Measurements from ENCODE around the gene PIK3C2G. TPM values are rescaled to one million over a fixed set of nuclear protein-coding genes. Genes with fewer than 3 reads are reported as not detected.
"Not testable (repeated sequence)": the region's sequence is repeated elsewhere in the genome, so short reads cannot be mapped to it uniquely, and the experiment has no call there.

The PIK3C2G gene
- polyA plus RNA-seq, 1 donor (not counting 4 experiments of a cell fraction or from before 2014, with no cell fraction given), result 3.7 TPM

- dilution Hi-C loops (cut with MboI; ENCODE audit: extremely low pct_ligation_motif_present, low sequenced_read_pairs), result no loop called here
- no peak for FAIRE-seq
- no peak overlapping the region for H3K9ac ChIP-seq (ENCODE audit: control insufficient read depth, extremely low read depth, insufficient read depth, low read length)
These were observed 7.2 kb upstream of the PIK3C2G start for GRCh38 chr12:18254081-18254480.

GRCh38 chr12:18255004-18255403 is 6.3 kb upstream of the PIK3C2G start:
- H3K36me3 ChIP-seq (ENCODE audit: control insufficient read depth in 2 of 2, extremely low read depth in 1 of 2, insufficient read depth in 2 of 2, low read length in 2 of 2); FAIRE-seq; dilution Hi-C loops (cut with MboI; ENCODE audit: extremely low pct_ligation_motif_present, low sequenced_read_pairs); H3K9me1 ChIP-seq (ENCODE audit: control insufficient read depth, extremely low read depth, insufficient read depth, low read length); DNase-seq (ENCODE audit: low read depth, low spot score); H3K9ac ChIP-seq (ENCODE audit: control insufficient read depth, extremely low read depth, insufficient read depth, low read length); H4K20me1 ChIP-seq (ENCODE audit: control insufficient read depth, extremely low read depth, insufficient read depth, low read length); H3K4me3 ChIP-seq (ENCODE audit: control insufficient read depth in 2 of 3, extremely low read depth in 1 of 3, insufficient read depth in 2 of 3, low read depth in 1 of 3, low read length in 3 of 3); H3K27me3 ChIP-seq (ENCODE audit: control insufficient read depth, extremely low read depth, insufficient read depth, low read length); H3K27ac ChIP-seq (ENCODE audit: control insufficient read depth, insufficient read depth, low read length); H3K4me1 ChIP-seq (ENCODE audit: control insufficient read depth, extremely low read depth, insufficient read depth, low read length); H3K9me3 ChIP-seq (ENCODE audit: control insufficient read depth, low read depth, low read length); H3K79me2 ChIP-seq (ENCODE audit: control insufficient read depth, insufficient read depth, low read length); H3K4me2 ChIP-seq (ENCODE audit: control insufficient read depth, extremely low read depth, insufficient read depth, low read depth, low read length); H2AFZ ChIP-seq (ENCODE audit: control insufficient read depth, low read length): not testable (repeated sequence)

More at GRCh38 chr12:18254081-18254480, 7.2 kb upstream of the PIK3C2G start:
- TF ChIP-seq CTCF (optimal IDR thresholded peaks at IDR 0.05 in 1 of 3, IDR thresholded peaks at IDR 0.05 in 1 of 3, conservative IDR thresholded peaks at IDR 0.05 in 1 of 3; ENCODE audit: extremely low read depth in 1 of 3, insufficient read depth in 2 of 3, low read length in 3 of 3), result no peak
- no peak for TF ChIP-seq EZH2 (IDR thresholded peaks at IDR 0.05; ENCODE audit: low read length)
- H4K20me1 ChIP-seq (ENCODE audit: control insufficient read depth, extremely low read depth, insufficient read depth, low read length), result no peaks in the 10 kb centered on the region
- no peak overlapping the region for H3K4me2 ChIP-seq (ENCODE audit: control insufficient read depth, extremely low read depth, insufficient read depth, low read depth, low read length)
- no peaks in the 10 kb centered on the region for H3K9me3 ChIP-seq (ENCODE audit: control insufficient read depth, low read depth, low read length)
- no peak overlapping the region for H3K27ac ChIP-seq (ENCODE audit: control insufficient read depth, insufficient read depth, low read length)
- no peaks in the 10 kb centered on the region for H3K36me3 ChIP-seq (ENCODE audit: control insufficient read depth in 2 of 2, extremely low read depth in 1 of 2, insufficient read depth in 2 of 2, low read length in 2 of 2)
- H3K27me3 ChIP-seq (ENCODE audit: control insufficient read depth, extremely low read depth, insufficient read depth, low read length), result no peaks in the 10 kb centered on the region
- no peak for DNase-seq (ENCODE audit: low read depth, low spot score)
- H2AFZ ChIP-seq (ENCODE audit: control insufficient read depth, low read length), result no peak overlapping the region
- H3K79me2 ChIP-seq (ENCODE audit: control insufficient read depth, insufficient read depth, low read length), result no peaks in the 10 kb centered on the region
- H3K4me1 ChIP-seq (ENCODE audit: control insufficient read depth, extremely low read depth, insufficient read depth, low read length), result peaks cover 9% of the 10 kb centered on the region
- no peaks in the 10 kb centered on the region for H3K9me1 ChIP-seq (ENCODE audit: control insufficient read depth, extremely low read depth, insufficient read depth, low read length)
- H3K4me3 ChIP-seq (ENCODE audit: control insufficient read depth in 2 of 3, extremely low read depth in 1 of 3, insufficient read depth in 2 of 3, low read depth in 1 of 3, low read length in 3 of 3), result no peak overlapping the region

- TF ChIP-seq EZH2 (IDR thresholded peaks at IDR 0.05; ENCODE audit: low read length) (no peak), CTCF (optimal IDR thresholded peaks at IDR 0.05 in 1 of 3, IDR thresholded peaks at IDR 0.05 in 1 of 3, conservative IDR thresholded peaks at IDR 0.05 in 1 of 3; ENCODE audit: extremely low read depth in 1 of 3, insufficient read depth in 2 of 3, low read length in 3 of 3) (no peak)
- DNase-seq (ENCODE audit: low read depth, low spot score) (no peak), FAIRE-seq (no peak)
- H3K9me3 ChIP-seq (ENCODE audit: control insufficient read depth, low read depth, low read length), result no peaks in the 10 kb centered on the region
- no peak overlapping the region for H2AFZ ChIP-seq (ENCODE audit: control insufficient read depth, low read length)
- no peaks in the 10 kb centered on the region for H3K9me1 ChIP-seq (ENCODE audit: control insufficient read depth, extremely low read depth, insufficient read depth, low read length)
- H3K36me3 ChIP-seq (ENCODE audit: control insufficient read depth in 2 of 2, extremely low read depth in 1 of 2, insufficient read depth in 2 of 2, low read length in 2 of 2), result no peaks in the 10 kb centered on the region
- no peak overlapping the region for H3K9ac ChIP-seq (ENCODE audit: control insufficient read depth, extremely low read depth, insufficient read depth, low read length)
- no peak overlapping the region for H3K4me2 ChIP-seq (ENCODE audit: control insufficient read depth, extremely low read depth, insufficient read depth, low read depth, low read length)
- dilution Hi-C loops (cut with MboI; ENCODE audit: extremely low pct_ligation_motif_present, low sequenced_read_pairs), result no loop called here
- no peak overlapping the region for H3K27ac ChIP-seq (ENCODE audit: control insufficient read depth, insufficient read depth, low read length)
- no peaks in the 10 kb centered on the region for H4K20me1 ChIP-seq (ENCODE audit: control insufficient read depth, extremely low read depth, insufficient read depth, low read length)
- no peaks in the 10 kb centered on the region for H3K27me3 ChIP-seq (ENCODE audit: control insufficient read depth, extremely low read depth, insufficient read depth, low read length)
- no peaks in the 10 kb centered on the region for H3K79me2 ChIP-seq (ENCODE audit: control insufficient read depth, insufficient read depth, low read length)
- peaks cover 13% of the 10 kb centered on the region for H3K4me1 ChIP-seq (ENCODE audit: control insufficient read depth, extremely low read depth, insufficient read depth, low read length)
- H3K4me3 ChIP-seq (ENCODE audit: control insufficient read depth in 2 of 3, extremely low read depth in 1 of 3, insufficient read depth in 2 of 3, low read depth in 1 of 3, low read length in 3 of 3), result no peak overlapping the region
These were observed 4.1 kb upstream of the PIK3C2G start for GRCh38 chr12:18257251-18257650.

Measured in keratinocyte (primary cell).